ENCODE results near the gene SND1.
A peak's percentile ranks its signal among the peaks of the same experiment; 100 is the strongest.

SND1 gene

GRCh38 chr7:127652333-127653248, 597 bp downstream of the SND1 start:
- TF ChIP-seq CTCF (IDR thresholded peaks at IDR 0.05; ENCODE audit: borderline replicate concordance, insufficient read depth, low read depth, low read length): no peak
- H3K4me3 ChIP-seq (ENCODE audit: low read depth, low read length): peak overlapping the region; percentile 85

GRCh38 chr7:127653396-127653795, 1.4 kb downstream of the SND1 start:
- peak overlapping the region; percentile 85 for H3K4me3 ChIP-seq (ENCODE audit: low read depth, low read length)
- no peak for TF ChIP-seq CTCF (IDR thresholded peaks at IDR 0.05; ENCODE audit: borderline replicate concordance, insufficient read depth, low read depth, low read length)

GRCh38 chr7:127654404-127655394, 2.7 kb downstream of the SND1 start:
- no peak for TF ChIP-seq CTCF (IDR thresholded peaks at IDR 0.05; ENCODE audit: borderline replicate concordance, insufficient read depth, low read depth, low read length)
- no peak overlapping the region for H3K4me3 ChIP-seq (ENCODE audit: low read depth, low read length)

GRCh38 chr7:127655720-127656119, 3.7 kb downstream of the SND1 start:
- H3K4me3 ChIP-seq (ENCODE audit: low read depth, low read length): no peak overlapping the region
- no peak for TF ChIP-seq CTCF (IDR thresholded peaks at IDR 0.05; ENCODE audit: borderline replicate concordance, insufficient read depth, low read depth, low read length)

- TF ChIP-seq CTCF (IDR thresholded peaks at IDR 0.05; ENCODE audit: borderline replicate concordance, insufficient read depth, low read depth, low read length): no peak
- H3K4me3 ChIP-seq (ENCODE audit: low read depth, low read length): no peak overlapping the region
These were observed 5.5 kb downstream of the SND1 start for GRCh38 chr7:127657500-127657899.

GRCh38 chr7:127658970-127659630, 7.1 kb downstream of the SND1 start:
- no peak for TF ChIP-seq CTCF (IDR thresholded peaks at IDR 0.05; ENCODE audit: borderline replicate concordance, insufficient read depth, low read depth, low read length)
- no peak overlapping the region for H3K4me3 ChIP-seq (ENCODE audit: low read depth, low read length)

Measured in GM12875 (cell line).